CD4-positive, alpha-beta T cell treated with Interleukin-4 for 4 hours (primary cell): ENCODE data around the gene GGTLC3.
"Not testable (repeated sequence)": the region's sequence is repeated elsewhere in the genome, so short reads cannot be mapped to it uniquely, and the experiment has no call there.

Source experiments
- DNase-seq: peaks from one replicate; pipeline ENCODE4 v3.0.0-alpha.2; 2020

Gene GGTLC3

GRCh38 chr22:18512378-18512777 is 5.6 kb downstream of the GGTLC3 start:
- DNase-seq: not testable (repeated sequence)

- not testable (repeated sequence) for DNase-seq
Observed at GRCh38 chr22:18511327-18511726, 6.6 kb downstream of the GGTLC3 start.

GRCh38 chr22:18496227-18496626 is 21.7 kb downstream of the GGTLC3 start:
- DNase-seq: not testable (repeated sequence)
